ENCODE measurements around the gene GPR18.

- no peak for TF ChIP-seq CTCF (optimal IDR thresholded peaks at IDR 0.05 in 1 of 3, IDR thresholded peaks at IDR 0.05 in 1 of 3, conservative IDR thresholded peaks at IDR 0.05 in 1 of 3; ENCODE audit: extremely low read depth in 1 of 3, insufficient read depth in 2 of 3, low read length in 3 of 3)
- no peak for TF ChIP-seq EZH2 (IDR thresholded peaks at IDR 0.05; ENCODE audit: low read length)
These were observed 49.6 kb upstream of the GPR18 start for GRCh38 chr13:99307648-99308339.

Data from keratinocyte (primary cell).